Motor neuron (in vitro differentiated cells): ENCODE results near the gene PHF14. TPM values are rescaled to one million over a fixed set of nuclear protein-coding genes. Genes with fewer than 3 reads are reported as not detected.
A peak's percentile ranks its signal among the peaks of the same experiment; 100 is the strongest.
"Not testable (repeated sequence)": the region's sequence is repeated elsewhere in the genome, so short reads cannot be mapped to it uniquely, and the experiment has no call there.

Source experiments
- ATAC-seq, 8 experiments: fragments of 200-7000 bp; cut with Tn5 transposase; replicated peaks in 6 of 8; 2 replicates each; pipeline ENCODE4 v1.8.0; 2021; ENCODE audit warnings: mild to moderate bottlenecking in 8 of 8, moderate library complexity in 8 of 8
- H3K27ac ChIP-seq, 2 donors: fragments of 250-450 bp; sonication (Bioruptor Pico); 2 replicates each; pipeline ENCODE4 v1.9.0; 2021; ENCODE audit warnings: antibody characterized with exemption in 2 of 2, mild to moderate bottlenecking in 2 of 2, moderate library complexity in 1 of 2
- H3K4me1 ChIP-seq, 2 donors: fragments of 250-450 bp; sonication (Bioruptor Pico); replicated peaks in 1 of 2; 2 replicates each; pipeline ENCODE4 v1.6.1; 2021; ENCODE audit warnings: antibody characterized with exemption in 2 of 2, mild to moderate bottlenecking in 2 of 2, moderate library complexity in 1 of 2
- H3K4me3 ChIP-seq, 5 donors: fragments of 250-450 bp; sonication (Bioruptor Pico); 2 replicates each; pipeline ENCODE4 v1.9.0; 2021; ENCODE audit warnings: antibody characterized with exemption in 5 of 5, mild to moderate bottlenecking in 5 of 5, moderate library complexity in 4 of 5
- WGBS, 10 experiments: fragments of 450-650 bp; shearing (Covaris generic); methylation state at CpG; one replicate each; pipeline ENCODE4 v1.0.0; 2022; 5-methylcytosine and 5-hydroxymethylcytosine counted together
- in situ Hi-C, 9 experiments: fragments of 400-800 bp; cut with MboI; loops; one replicate each; pipeline ENCODE4 v1.15.0; 2021; ENCODE audit warnings: low sequenced_read_pairs in 9 of 9, low pct_unique_long_range_greater_than_20kb in 2 of 9; ENCODE audit not compliant: unreplicated experiment in 9 of 9
- total RNA-seq, 8 experiments: library from RNA; unstranded; fragments of 300-600 nt; gene quantifications; 2 replicates each; pipeline versions ENCODE4 v1.2.3 to v1.2.4, GENCODE V29; 2022

PHF14 gene, protein sequence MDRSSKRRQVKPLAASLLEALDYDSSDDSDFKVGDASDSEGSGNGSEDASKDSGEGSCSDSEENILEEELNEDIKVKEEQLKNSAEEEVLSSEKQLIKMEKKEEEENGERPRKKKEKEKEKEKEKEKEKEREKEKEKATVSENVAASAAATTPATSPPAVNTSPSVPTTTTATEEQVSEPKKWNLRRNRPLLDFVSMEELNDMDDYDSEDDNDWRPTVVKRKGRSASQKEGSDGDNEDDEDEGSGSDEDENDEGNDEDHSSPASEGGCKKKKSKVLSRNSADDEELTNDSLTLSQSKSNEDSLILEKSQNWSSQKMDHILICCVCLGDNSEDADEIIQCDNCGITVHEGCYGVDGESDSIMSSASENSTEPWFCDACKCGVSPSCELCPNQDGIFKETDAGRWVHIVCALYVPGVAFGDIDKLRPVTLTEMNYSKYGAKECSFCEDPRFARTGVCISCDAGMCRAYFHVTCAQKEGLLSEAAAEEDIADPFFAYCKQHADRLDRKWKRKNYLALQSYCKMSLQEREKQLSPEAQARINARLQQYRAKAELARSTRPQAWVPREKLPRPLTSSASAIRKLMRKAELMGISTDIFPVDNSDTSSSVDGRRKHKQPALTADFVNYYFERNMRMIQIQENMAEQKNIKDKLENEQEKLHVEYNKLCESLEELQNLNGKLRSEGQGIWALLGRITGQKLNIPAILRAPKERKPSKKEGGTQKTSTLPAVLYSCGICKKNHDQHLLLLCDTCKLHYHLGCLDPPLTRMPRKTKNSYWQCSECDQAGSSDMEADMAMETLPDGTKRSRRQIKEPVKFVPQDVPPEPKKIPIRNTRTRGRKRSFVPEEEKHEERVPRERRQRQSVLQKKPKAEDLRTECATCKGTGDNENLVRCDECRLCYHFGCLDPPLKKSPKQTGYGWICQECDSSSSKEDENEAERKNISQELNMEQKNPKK
- total RNA-seq = 100 to 1,000 TPM in 1 of 8 experiments, 10 to 100 TPM in 7; 34.9 to 101 (median 77.4) TPM

- peak; percentile 94 to 99 (median 97) for ATAC-seq
- in situ Hi-C loops = no loop called here
- Histone ChIP-seq H3K4me1 (peaks cover 13 to 22% of the 10 kb centered on the region in 2 donors), H3K4me3 (peak within 1 kb of the TSS; percentile 55 to 68 (median 62)), H3K27ac (peak within 1 kb of the TSS; percentile 89 to 92)
- WGBS, 10 experiments = 6 to 77% (median 29%) methylated on average over 5 to 31 of the region's 39 CpGs
These were observed at the start of gene PHF14 for GRCh38 chr7:10973061-10973941. Gene PHF14 (plus strand): TSS chr7:10973872. CDS start chr7:10974324, 452 bp downstream.

- WGBS, 10 experiments = 0 to 93% (median 69%) methylated on average over 1 to 2 of the region's 2 CpGs; no CpG with 5 or more reads in 4 of the 10 experiments
- ATAC-seq = no peak
- H3K4me3 ChIP-seq = no peak overlapping the region
- no peak overlapping the region for H3K27ac ChIP-seq
- H3K4me1 ChIP-seq = no peaks in the 10 kb centered on the region
- in situ Hi-C loops = loop anchor here in 1 of 9 experiments (25.0 kb wide), 1 partner anchor 112 kb away; no protein-coding TSS in a partner anchor
These were observed 49.3 kb upstream of the PHF14 start for GRCh38 chr7:10924370-10924769.

DNA sequence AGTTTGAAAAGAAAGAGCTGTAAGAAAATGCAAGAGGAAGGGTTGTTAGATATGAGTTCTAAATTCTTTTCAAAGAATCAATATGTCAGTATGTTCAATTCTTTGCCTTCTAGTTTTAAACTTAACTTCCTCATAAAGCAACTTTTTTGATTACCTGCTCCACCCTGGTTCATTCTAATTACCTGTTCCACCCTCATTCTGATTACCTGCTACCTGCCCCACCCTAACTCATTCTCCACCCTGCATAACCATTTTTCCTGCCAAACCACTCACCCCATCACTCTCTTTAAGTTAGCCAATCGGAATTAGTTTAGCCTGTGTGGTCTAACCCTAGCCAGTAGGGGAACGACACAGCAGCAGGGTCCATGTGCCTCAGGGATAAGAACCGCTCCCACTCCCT lies 45.5 kb upstream of the PHF14 start:
- not testable (repeated sequence) for H3K4me1 ChIP-seq, ATAC-seq, H3K27ac ChIP-seq, H3K4me3 ChIP-seq
- in situ Hi-C loops = loop anchor here in 3 of 9 experiments (25.0 kb wide), 2 partner anchors 284 to 409 kb away; no protein-coding TSS in a partner anchor
- 83 to 100% (median 100%) methylated on average over 1 to 3 of the region's 3 CpGs; no CpG with 5 or more reads in 1 of the 10 experiments for WGBS, 10 experiments

- no peak for ATAC-seq
- in situ Hi-C loops = loop anchor here in 3 of 9 experiments (25.0 kb wide), 2 partner anchors 282 to 407 kb away; no protein-coding TSS in a partner anchor
- Histone ChIP-seq H3K27ac (no peak overlapping the region), H3K4me3 (no peak overlapping the region), H3K4me1 (no peaks in the 10 kb centered on the region)
- 86 to 100% (median 100%) methylated on average over 1 to 2 of the region's 3 CpGs; no CpG with 5 or more reads in 4 of the 10 experiments for WGBS, 10 experiments
These were observed 43.1 kb upstream of the PHF14 start for GRCh38 chr7:10930551-10930950.

- in situ Hi-C loops = loop anchor here in 3 of 9 experiments (25.0 kb wide), 2 partner anchors 281 to 406 kb away; no protein-coding TSS in a partner anchor
- Histone ChIP-seq H3K4me1 (no peaks in the 10 kb centered on the region), H3K4me3 (no peak overlapping the region), H3K27ac (no peak overlapping the region)
- 83 to 100% (median 98%) methylated on average over 1 to 5 of the region's 5 CpGs; no CpG with 5 or more reads in 3 of the 10 experiments for WGBS, 10 experiments
- ATAC-seq = no peak
These were observed 42.5 kb upstream of the PHF14 start for GRCh38 chr7:10931161-10931560.

DNA sequence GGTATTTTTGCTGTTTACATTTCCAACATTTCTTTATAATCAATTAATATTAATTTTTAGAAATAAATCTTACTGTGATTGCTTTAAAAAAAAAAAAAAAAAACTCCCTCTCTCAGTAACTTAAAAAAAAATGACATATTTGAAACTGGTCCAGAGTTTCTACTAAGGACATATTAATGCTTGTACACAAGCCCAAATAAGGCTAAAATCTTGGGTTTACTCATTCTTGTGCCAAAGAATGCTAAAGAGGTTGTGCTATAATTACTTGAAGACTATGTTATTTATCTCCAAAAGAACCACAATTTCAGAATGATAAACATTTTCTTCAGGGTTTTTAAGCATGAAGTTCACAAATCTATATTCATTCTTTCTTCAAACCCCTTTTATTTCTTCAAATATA lies 39.4 kb upstream of the PHF14 start:
- Histone ChIP-seq H3K27ac (no peak overlapping the region), H3K4me1 (peaks cover 3 to 12% of the 10 kb centered on the region in 2 donors), H3K4me3 (no peak overlapping the region)
- in situ Hi-C loops = loop anchor here in 3 of 9 experiments (25.0 kb wide), 2 partner anchors 278 to 403 kb away; no protein-coding TSS in a partner anchor
- ATAC-seq = no peak

DNA sequence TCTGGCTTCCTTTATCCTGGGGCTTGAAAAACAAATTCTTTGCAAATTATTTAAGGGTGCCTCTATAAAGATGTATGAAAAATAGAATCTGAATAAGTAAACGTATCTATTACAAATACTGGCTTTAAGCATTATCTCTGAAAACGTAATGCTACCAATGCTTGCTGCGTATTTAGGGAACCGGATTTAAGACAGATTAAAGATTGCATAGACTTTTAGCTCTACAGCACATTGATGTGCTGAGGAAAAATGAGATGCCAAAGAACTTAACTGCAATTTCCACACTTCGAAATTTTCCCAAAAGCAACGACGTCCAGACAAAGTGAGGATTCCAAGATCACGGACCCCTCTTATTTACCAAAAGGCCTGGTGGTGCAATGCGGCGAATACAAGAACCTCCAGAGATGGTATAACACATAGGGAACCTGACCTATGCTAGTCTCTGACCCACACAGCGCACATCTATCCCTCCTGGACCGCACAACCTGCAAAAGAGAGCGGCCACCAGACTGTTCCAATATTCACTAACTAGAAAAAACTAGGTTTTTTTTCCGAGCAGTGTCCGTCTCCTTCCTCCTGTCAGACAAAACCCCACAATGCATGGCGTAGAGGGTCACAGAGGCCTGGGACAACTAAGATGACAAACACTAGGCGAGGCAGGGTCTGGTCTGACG lies 34.3 kb upstream of the PHF14 start:
- peak; percentile 10 to 44 (median 30) for ATAC-seq
- in situ Hi-C loops = loop anchor here in 3 of 9 experiments (25.0 kb wide), 2 partner anchors 273 to 398 kb away; no protein-coding TSS in a partner anchor
- WGBS, 10 experiments = 0 to 1% (median 0%) methylated on average over 4 to 13 of the region's 18 CpGs; no CpG with 5 or more reads in 1 of the 10 experiments
- peak overlapping the region; percentile 100 for H3K27ac ChIP-seq
- H3K4me1 ChIP-seq = peaks cover 6 to 18% of the 10 kb centered on the region in 2 donors
- H3K4me3 ChIP-seq = peak overlapping the region; percentile 79 to 91 (median 81)

- H3K4me1 ChIP-seq = peaks cover 6 to 18% of the 10 kb centered on the region in 2 donors
- 0 to 2% (median 0%) methylated on average over 1 to 21 of the region's 61 CpGs; no CpG with 5 or more reads in 2 of the 10 experiments for WGBS, 10 experiments
These were observed 33.6 kb upstream of the PHF14 start for GRCh38 chr7:10939911-10940703.

DNA sequence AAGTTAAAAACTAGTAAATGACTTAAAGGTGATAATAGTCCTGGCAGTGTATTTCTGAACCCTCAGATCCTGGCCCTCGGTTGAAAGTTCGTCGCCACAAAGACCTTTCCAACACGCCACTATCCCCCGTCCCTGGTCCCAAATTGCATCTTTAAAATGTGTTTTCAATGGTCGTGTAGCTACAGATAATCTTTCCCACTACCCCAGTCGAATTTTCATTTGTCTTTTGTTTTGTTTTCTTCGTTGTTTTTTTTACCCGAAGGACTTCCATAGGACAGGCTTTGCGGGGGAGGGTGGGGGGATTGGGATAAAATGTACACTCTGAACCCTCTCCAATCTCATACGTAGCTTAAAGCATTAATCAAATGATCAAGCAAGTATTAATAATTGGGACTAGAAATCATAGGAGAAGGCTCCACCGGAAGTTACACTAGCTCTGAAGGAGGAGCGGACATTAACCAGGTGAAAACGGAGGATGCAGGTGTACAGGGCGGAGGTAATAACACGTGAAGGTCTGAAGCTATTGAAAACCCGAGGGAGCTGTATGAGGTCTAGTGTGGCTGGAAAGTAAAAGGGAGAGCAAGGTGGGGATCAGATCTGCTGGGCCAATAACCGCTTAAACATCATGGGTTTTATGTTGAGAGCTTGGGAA lies 32.8 kb upstream of the PHF14 start:
- in situ Hi-C loops = loop anchor here in 3 of 9 experiments (25.0 kb wide), 2 partner anchors 271 to 396 kb away; no protein-coding TSS in a partner anchor
- peak overlapping the region; percentile 100 for H3K27ac ChIP-seq
- no peak for ATAC-seq
- H3K4me3 ChIP-seq = peak overlapping the region; percentile 79 to 91 (median 81)
- WGBS, 10 experiments = 4 to 85% (median 22%) methylated on average over 4 to 17 of the region's 18 CpGs
- peaks cover 6 to 18% of the 10 kb centered on the region in 2 donors for H3K4me1 ChIP-seq

More at GRCh38 chr7:10939911-10940703, 33.6 kb upstream of the PHF14 start:
- in situ Hi-C loops = loop anchor here in 3 of 9 experiments (25.0 kb wide), 2 partner anchors 272 to 397 kb away; no protein-coding TSS in a partner anchor
- Histone ChIP-seq H3K27ac (peak overlapping the region; percentile 100), H3K4me3 (peak overlapping the region; percentile 79 to 91 (median 81))
- ATAC-seq = peak; percentile 90 to 97 (median 96)

GRCh38 chr7:10950494-10950893 lies 23.2 kb upstream of the PHF14 start:
- Histone ChIP-seq H3K4me1 (no peaks in the 10 kb centered on the region), H3K4me3 (no peak overlapping the region), H3K27ac (no peak overlapping the region)
- WGBS, 10 experiments = 0 to 90% (median 60%) methylated on average over 1 to 2 of the region's 2 CpGs; no CpG with 5 or more reads in 4 of the 10 experiments
- in situ Hi-C loops = no loop called here
- no peak for ATAC-seq
